HG02678 (cell line): Measurements from ENCODE around the gene LCORL.
"Not testable (repeated sequence)": the region's sequence is repeated elsewhere in the genome, so short reads cannot be mapped to it uniquely, and the experiment has no call there.

Experiments used
- ATAC-seq: cut with Tn5 transposase; IDR thresholded peaks from one replicate; pipeline ENCODE4 v1.9.1; 2021; ENCODE audit warnings: mild to moderate bottlenecking, moderate library complexity; ENCODE audit not compliant: unreplicated experiment

LCORL gene

GRCh38 chr4:17933126-17933525, 88.4 kb downstream of the LCORL start:
- ATAC-seq: no peak

GRCh38 chr4:17932041-17932440, 89.5 kb downstream of the LCORL start:
- no peak for ATAC-seq

GRCh38 chr4:17930256-17930655, 91.3 kb downstream of the LCORL start:
- ATAC-seq: no peak

GRCh38 chr4:17924189-17924588, 97.4 kb downstream of the LCORL start:
- ATAC-seq: no peak

GRCh38 chr4:17921451-17921850, 100.1 kb downstream of the LCORL start:
- ATAC-seq: no peak

GRCh38 chr4:17920681-17921080, 100.9 kb downstream of the LCORL start:
- ATAC-seq: no peak

GRCh38 chr4:17915439-17915838, 106.1 kb downstream of the LCORL start:
- ATAC-seq: no peak

GRCh38 chr4:17912011-17912410, 109.5 kb downstream of the LCORL start:
- no peak for ATAC-seq

- ATAC-seq: no peak
These were observed 109.9 kb downstream of the LCORL start for GRCh38 chr4:17911608-17912007.

GRCh38 chr4:17898553-17899055, 123.0 kb downstream of the LCORL start:
- ATAC-seq: no peak

- ATAC-seq: no peak
These were observed 126.1 kb downstream of the LCORL start for GRCh38 chr4:17895481-17895880.

- ATAC-seq: no peak
These were observed 127.1 kb downstream of the LCORL start for GRCh38 chr4:17894421-17894820.

- no peak for ATAC-seq
These were observed 131.9 kb downstream of the LCORL start for GRCh38 chr4:17889692-17890091.

- no peak for ATAC-seq
These were observed 137.0 kb downstream of the LCORL start for GRCh38 chr4:17884511-17884910.

- no peak for ATAC-seq
These were observed 137.5 kb downstream of the LCORL start for GRCh38 chr4:17884063-17884462.

- ATAC-seq: no peak
These were observed 143.9 kb downstream of the LCORL start for GRCh38 chr4:17877661-17878060.

- no peak for ATAC-seq
These were observed 144.6 kb downstream of the LCORL start for GRCh38 chr4:17876943-17877342.

GRCh38 chr4:17875402-17876070, 146.0 kb downstream of the LCORL start:
- peak; percentile 94 for ATAC-seq

GRCh38 chr4:17869327-17869726, 152.2 kb downstream of the LCORL start:
- no peak for ATAC-seq

- ATAC-seq: no peak
These were observed 154.3 kb downstream of the LCORL start for GRCh38 chr4:17867276-17867675.

- no peak for ATAC-seq
These were observed 154.7 kb downstream of the LCORL start for GRCh38 chr4:17866810-17867209.

GRCh38 chr4:17865866-17866363, 155.6 kb downstream of the LCORL start:
- no peak for ATAC-seq

- not testable (repeated sequence) for ATAC-seq
These were observed 159.6 kb downstream of the LCORL start for GRCh38 chr4:17861906-17862305.
